Cerebellar nuclear complex (tissue), 1 donor: ENCODE data around the gene TRAPPC5.

ENCODE experiments used
- DNase-seq, 2 experiments: peaks; one replicate each; lab custom pipeline; 2025; lab: John Stamatoyannopoulos, UW

TRAPPC5 gene

DNA sequence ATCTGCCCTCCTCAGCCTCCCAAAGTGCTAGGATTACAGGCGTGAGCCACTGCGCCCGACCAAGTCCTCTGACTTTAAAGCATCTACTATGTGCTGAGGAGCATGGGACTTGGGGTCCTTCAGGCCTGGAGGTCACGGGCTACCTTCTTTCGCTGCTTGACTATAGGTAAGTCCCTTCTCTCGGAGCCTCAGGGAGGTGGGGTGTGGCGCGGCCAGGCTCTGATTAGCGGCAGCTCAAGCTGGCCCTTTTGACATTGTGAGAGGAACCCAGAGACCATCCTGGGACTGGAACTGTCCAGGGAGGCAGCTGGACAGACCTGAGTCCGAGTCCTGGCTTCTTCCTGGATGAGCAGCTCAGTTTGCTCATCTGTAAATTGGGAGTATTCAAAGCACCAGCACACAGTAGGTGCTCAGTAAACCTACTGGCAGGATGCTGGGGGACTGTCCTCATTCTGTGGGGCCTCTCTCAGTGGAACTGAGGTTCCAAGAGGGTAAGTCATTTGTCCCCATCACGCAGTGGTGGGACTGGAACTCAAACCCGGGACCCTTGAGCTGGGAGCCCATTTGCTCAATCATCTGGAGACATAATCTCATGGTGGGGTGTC is 20.5 kb downstream of the TRAPPC5 start:
- DNase-seq = no peak

DNA sequence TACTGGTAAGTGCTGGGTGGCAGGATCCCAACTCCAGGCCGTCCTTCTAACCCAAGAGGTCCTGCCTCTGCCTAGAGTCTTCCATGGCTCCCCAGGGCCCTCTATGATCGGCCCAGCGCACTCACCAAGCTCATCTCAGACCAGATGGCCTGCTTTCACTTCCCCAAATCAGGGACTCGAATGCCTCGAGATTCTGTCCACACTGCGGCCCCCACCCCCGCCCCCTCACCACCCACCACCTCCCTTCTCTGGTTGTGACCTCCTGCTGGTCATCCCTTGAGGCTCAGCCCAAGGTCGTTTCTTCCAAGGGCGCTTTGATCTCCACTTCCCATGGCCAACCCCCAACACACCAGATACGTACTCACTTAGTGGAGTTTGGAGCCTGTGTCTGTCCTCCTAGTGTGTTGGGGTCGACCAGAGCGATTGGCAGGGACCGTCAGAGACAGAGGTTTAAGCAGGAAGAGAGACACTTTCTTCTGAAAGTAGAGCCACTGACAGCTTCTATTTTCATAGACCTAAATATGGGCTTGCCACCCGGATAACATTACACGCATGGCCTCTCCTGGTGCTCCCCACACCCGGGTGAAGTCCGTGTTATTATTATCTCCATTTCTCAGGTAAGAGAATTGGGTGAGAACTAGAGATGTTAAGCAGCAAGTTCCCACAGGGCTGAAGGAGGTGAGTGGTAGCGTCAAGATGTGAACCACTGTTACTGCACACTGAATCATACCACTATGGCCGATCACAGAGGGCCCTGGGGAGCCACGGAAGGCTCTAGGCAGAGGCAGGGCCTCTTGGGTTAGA is 21.2 kb downstream of the TRAPPC5 start, which contains the start of gene FCER2:
Gene FCER2 (minus strand): TSS at position 478 of the 804 bp plus-strand sequence. CDS start 2,371 bp downstream, outside the sequence.
- no peak for DNase-seq

DNA sequence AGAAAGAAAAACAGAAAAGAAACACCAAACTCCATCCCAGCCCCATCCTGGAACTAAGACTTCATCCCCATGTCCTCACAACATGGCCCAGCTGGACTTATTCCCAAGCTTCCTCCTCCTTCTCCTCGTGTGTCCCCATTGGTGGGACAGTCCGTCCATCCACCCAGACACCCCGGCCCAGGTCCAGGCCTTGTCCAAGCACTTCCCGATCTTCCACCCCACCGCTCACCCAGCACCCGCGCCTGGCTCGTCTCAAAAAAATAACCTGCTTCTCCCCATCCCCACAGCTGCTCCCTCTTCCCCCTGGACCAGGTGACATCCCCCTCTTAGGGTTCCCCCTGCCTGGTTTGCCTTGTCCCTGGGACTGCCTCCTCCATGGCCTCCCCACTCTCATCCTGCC is 22.7 kb downstream of the TRAPPC5 start:
- DNase-seq = no peak

DNA sequence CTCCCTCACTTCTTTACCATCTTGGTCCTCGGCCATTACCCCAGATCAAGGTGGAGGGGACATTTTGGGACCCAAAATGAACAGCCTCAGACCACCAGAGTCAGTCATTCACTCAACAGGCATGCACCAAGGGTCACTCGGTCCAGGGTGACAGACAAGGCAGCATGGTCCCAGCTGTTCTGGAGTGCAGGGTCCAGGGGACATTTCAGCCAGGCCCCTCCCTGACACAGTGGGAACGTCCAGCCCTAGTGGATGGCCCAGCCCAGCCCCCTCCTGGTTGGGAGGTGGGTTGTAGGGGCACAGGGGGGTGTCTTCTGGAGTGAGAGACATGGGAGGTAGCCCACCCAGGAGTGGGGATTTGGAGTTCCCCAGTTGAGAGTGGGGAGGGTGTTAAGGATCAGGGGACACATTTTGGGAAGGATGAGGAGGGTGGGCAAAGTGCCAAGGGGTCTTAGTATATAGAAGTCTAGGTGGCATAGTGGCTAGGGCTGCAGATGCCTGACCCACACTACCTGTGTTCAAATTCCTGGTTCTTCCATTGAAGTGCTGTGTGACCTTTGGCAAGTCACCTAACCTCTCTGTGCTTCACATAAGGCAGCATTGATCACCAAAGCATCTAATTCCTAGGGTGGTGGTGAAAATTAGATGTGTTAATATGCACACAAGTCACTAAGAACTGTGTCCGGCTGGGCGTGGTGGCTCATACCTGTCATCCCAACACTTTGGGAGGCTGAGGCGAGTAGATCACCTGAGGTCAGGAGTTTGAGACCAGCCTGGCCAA is 23.8 kb downstream of the TRAPPC5 start:
- DNase-seq = no peak

DNA sequence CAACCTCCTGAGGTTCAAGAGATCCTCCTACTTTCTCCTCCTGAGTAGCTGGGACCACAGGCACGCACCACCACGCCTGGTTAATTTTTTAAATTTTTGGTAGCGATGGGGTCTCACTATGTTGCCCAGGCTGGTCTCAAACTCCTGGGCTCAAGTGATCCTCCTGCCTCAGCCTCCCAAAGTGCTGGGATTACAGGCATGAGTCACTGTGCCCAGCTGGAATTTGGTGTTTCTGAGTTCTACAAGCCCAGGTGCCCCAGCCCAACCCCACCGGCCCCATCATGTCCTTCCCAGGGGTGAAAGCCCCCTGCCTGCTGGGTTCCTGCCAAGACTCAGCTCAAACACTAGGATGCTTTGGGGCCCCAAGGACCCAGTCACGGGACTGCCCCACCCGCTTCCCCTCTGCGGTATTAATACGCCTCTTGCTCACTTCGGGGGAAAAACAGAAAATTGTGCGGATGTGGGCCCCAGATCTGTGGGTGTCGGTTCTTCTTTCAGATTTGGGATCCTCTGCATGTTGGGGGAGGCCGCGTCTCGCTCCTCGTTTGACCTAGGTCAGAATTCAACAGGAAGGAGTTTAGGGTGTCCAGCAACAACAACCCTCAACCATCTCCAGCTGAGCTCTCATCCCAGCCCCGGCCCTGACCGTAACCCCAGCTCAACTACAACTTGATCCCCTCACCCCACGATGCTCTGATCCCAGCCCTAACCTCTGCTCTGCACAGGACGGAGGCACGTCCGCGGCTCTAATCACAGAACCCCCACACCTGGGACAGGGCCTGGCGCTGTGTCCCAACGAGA is 25.0 kb downstream of the TRAPPC5 start:
- DNase-seq = no peak

DNA sequence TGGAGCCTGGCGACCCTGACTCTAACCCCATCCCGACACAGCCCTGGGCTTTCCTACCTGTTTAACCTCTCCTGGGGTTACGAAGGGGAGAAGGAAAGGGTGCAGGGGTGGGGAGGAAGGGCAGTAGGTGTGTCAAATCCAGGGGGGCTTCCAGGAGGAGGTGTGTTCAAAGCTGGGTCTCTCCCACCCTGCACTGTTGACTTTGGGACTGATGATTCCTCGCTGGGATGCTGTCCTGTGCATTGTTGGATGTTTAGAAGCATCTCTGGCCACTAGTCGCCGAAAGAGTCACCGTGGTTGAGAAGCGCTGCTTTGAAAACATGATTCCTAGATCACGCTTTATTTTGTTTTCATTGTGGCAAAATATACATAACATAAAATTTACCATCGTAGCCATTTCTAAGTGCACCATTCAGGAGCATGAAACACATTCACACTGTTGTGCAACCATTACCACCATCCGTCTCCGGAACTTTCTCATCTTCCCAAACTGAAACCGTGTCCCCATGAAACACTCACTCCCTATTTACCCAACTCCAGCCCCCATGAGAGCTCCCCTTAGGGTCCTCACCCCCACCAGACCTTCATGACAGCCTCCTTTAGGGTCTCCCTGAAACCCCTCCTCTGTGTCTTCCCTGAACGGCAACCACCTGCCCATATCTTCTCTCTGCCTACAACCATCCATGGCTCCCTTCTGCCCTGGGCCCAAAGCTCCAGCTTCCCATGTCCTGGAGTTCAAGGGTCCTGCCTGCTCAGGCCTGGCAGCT is 25.7 kb downstream of the TRAPPC5 start:
- no peak for DNase-seq

DNA sequence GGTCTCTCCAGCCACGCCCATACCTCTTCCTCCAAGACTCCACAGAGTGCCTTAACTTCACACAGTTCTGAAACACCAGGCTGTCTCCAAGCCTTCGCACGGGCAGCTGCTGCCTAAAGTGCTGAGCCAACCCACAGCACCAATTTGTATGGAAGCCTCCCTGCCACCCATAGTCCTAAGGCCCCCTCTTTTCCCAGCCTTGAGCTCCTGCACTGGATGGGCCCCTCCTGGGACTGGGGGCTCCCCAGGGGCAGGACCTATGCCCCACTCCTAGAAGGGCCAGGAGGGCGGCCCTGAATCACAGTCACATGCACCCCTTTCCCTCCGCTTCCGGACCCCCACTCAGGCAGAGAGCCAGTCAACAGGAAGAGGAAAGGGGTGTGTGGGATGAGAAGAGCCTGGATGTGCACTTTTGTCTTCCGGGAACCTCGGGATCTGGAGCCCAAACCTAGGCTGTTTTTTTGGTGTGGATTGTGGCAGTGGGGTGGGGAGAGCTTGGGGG is 26.4 kb downstream of the TRAPPC5 start:
- DNase-seq = no peak

DNA sequence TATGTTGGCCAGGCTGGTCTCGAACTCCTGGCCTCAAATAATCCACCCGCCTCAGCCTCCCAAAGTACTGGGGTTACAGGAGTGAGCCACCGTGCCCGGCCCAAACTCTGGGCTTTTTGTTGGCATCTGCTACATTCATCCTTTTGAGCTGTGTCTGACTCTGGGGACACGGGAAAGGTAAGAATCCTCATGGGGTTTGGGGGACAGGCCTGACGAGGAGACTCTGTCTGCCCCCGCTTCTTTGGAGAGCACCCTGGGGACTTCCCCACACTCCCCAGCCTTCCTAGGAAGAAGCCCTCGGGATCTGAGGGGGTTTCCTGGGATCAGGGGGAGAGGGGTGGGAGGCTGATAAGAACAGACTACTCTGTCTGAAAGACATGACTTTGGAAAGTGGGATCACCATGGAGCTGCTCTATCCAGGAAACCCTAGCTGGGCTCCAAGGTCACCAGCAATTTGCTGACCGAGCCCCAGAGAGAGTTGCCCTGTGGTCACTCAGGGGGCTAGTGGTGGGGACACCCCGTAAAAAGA is 29.4 kb downstream of the TRAPPC5 start:
- no peak for DNase-seq

DNA sequence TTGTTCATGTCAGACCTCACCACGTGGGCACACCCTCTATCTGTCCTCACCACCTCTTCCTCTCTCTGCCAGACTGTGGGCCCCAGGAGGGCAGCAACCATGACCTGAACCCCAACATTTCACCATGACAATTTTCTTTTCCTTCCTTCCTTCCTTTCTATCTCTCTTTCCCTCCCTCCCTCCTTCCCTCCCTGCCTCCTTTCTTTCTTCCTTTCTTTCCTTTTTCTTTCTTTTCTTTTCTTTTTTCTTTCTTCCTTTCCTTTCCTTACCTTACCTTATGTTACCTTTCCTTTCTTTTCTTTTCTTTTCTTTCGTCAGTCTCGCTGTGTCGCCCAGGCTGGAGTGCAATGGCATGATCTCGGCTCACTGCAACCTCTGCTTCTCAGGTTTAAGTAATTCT is 30.0 kb downstream of the TRAPPC5 start:
- no peak for DNase-seq

DNA sequence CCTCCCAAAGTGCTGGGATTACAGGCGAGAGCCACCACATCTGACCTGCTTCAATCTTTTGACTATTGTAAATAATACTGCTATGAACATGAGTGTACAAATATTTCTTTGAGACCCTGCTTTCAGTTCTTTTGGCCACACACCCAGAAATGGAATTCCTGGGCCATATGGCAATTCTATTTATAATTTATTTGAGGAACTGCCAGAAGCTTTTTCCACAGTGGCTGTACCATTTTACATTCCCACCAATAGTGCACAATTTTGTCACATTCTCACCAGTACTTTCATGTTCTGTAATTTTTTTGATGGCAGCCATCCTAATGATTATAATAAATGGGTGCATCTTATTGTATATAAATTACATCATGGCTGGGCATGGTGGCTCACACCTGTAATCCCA is 35.0 kb downstream of the TRAPPC5 start:
- peak in 1 of 2 experiments; percentile 66 for DNase-seq

DNA sequence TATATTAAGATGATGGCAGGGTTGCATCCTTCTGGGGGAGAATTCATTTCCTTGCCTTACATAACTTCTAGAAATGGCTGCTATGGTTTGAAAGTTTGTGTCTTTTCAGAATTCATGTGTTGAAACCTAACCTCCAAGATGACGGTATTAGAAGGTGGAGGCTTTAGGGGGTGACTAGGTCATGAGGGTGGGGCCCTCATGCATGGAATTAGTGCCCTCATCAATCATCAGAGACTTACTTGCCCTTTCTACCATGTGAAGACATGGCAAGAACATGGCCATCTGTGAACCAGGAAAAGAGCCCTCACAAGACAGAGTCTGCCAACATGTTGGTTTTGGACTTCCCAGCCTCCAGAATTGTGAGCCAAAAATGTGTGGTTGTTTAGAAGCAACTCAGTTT is 36.1 kb downstream of the TRAPPC5 start:
- no peak for DNase-seq

DNA sequence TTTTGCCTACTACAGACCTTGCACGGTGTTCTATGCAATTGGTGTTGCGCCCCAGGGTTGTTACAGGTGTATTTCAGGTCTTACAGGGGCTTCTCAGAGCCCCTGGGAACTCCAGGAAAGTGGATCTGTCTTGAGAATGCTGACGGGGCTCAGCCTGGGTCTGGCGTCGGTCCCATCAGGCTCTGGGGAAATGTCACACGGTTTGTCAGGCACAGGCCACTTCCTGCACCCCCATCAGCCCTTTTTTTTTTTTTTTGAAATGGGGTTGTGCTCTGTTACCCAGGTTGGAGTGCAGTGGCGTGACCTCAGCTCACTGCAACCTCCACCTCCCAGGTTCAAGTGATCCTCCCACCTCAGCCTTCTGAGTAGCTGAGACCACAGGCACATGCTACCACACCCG is 38.0 kb downstream of the TRAPPC5 start:
- DNase-seq = no peak

DNA sequence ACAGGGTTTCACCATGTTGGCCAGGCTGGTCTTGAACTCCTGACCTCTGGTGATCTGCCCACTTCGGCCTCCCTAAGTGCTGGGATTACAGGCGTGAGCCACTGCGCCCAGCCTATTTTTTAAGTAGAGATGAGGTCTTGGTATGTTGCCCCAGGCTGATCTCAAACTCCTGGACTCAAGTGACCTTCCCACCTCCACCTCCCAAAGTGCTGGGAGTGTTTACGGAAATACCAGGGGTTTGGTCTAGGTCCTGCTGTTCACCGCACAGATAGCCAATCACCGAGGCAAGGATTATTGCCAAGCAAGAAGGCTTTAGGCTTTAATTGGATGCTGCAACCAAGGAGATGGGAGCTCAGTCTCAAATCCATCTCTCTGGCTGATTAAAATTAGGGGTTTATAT is 39.7 kb downstream of the TRAPPC5 start:
- no peak for DNase-seq

DNA sequence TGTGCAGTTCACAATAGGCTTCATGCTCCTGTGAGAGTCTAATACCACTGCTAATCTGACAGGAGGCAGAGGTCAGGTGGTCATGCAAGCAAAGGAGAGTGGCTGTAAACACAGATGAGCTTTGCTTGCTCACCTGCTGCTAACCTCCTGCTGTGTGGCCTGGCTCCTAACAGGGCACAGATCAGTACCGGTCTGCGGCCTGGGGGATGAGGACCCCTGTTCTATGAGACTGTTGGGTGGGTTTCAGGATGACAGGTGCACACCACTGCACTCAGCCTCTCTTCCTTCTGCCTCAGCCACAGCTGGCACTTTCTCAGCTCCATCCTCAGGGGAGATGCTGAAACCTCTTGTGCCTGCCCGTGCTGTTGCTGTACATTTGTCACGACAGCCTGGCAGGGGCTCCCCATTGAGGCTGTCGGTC is 41.6 kb downstream of the TRAPPC5 start:
- DNase-seq = peak in 1 of 2 experiments; percentile 23

DNA sequence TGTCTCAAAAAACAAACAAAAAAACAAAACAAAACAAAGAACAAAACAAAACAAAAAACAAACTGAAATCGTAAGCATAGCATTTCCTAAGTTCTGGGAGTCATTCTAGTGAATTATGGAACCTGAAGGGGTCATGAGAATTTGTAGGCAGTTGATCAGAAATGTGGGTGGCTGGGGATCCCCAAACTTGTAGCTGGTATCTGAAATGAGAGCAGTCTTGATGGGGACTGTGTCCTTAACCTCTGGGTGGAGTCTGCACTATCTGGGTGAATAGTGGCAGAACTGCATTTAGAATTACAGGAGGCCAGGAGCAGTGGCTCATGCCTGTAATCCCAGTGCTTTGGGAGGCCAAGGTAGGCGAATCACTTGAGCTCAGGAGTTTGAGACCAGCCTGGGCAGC is 45.2 kb downstream of the TRAPPC5 start:
- DNase-seq = no peak

DNA sequence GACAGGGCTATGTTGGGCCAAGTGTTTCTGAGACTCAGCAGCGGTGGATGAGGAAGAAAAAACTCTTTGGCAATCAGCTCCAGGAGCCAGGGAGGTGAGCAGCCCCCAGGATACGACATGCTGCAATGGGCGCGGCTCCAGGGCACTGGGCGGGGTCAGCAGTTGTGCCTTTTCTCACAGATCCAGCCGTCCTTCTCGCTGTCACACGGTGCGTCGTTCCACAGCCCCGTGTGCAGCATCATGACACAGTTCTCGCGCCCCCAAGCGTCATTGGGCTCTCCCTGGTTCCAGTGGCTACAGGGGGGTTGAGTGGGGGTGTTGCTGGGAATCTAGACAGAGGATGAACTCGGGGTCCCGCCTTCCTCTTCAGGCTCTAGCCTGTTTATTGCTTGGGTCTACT is 48.6 kb downstream of the TRAPPC5 start:
- DNase-seq = no peak

DNA sequence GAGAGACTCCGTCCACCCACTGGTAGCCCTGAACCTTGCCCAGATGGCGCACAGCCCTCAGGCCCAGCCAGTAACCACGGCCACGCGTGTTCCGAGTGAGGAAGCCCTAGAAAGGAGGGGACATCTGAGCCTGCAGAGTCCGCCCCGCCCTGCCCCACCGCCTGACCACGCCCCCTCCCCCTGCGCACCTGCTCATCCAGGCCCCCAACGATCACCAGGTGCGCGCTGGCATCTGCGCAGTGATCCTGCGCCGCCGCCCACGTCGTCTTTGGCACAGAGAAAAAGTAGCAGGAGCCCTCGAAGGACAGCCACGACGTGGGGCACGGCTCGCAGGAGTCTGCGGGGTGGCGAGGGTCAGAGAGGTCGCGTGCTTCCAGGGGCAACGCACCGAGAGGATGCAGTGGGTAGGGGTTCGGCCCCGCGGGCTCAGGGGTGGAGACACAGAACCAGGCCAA is 49.2 kb downstream of the TRAPPC5 start:
- DNase-seq = no peak

DNA sequence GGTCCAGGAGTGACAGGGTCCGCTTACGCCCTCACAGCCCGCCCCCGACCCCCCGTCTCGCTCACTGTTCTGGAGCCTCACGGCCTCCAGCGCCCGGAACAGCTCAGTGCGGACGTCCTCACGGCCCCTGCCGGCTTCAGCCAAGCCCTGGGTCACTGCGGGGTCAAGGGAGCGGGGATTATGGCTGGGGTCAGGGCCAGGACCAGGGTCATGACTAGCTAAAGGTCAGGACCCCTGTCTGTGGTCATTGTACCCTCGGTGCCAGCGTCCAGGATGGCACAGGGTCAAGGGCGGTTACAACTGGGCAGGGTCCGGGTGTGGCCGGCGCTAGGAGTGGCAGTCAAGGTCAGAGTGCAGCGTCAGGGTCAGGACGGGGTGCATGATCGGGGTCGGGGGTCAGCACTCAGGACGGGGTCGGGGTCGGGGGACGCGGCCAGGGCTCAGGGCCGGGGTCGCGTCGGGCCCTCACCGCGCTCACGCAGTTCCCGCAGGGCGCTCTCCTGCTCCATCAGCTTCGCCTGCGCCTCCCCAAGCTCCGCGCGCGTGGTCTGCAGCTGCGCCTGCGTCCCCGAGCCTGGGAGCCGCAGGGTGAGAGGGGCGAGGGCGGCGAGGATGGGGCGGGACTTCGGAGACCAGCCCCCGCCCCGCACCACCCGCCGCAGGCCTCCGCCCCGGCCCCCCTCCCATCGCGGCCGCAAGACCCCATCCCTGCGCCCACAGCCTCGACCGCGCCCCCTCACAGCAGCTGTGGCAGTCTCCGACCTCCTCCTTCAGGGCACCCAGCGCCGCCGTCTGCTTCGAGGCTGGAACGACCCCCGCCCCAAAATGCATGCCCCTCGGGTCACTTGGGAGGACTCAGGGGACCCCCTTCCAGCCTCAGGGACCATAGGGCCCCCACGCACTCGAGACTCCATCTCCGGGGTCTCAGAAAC is 49.9 kb downstream of the TRAPPC5 start:
- no peak for DNase-seq

DNA sequence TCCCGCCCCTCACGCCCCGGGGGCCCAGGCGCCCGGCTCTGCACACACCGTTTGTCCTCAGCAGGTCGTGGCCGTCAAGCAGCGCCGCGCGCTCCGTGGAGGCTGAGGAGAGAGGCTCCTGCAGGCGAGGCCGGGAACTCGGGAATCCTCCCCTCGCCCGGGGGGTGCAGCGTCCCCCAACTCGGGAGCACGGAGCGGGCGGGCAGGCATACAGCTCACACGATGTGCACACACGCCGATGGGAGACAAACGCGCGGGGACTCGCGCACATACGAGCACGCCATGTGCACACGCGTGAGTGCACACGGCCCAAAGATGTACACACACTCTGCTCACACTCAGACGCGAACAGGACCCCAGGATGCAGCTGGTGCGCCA is 50.6 kb downstream of the TRAPPC5 start:
- no peak for DNase-seq

DNA sequence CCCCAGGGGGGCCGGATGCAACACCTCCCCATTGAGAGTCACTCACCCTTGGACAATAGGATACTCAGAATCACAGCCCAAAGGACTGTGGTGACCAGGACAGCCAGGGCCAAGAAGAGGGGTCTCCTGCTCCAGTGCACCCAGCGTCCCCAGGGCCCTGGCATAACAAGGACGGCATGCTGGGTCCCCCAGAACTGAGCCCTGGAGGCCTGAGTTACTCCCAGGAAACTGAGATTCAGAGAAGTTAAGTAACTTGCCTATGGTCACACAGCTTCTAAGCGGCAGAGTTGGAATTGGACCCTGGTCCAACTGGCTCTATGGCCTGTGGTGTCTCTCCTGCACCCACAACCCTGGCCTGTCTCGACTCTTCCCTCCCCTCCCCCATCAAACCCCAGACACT is 51.0 kb downstream of the TRAPPC5 start:
- no peak for DNase-seq
